DMS53 treated with DMSO at 0.1 percent for 48 hours (cell line): ENCODE measurements around the gene FLG.
A peak's percentile ranks its signal among the peaks of the same experiment; 100 is the strongest.
"Not testable (repeated sequence)": the region's sequence is repeated elsewhere in the genome, so short reads cannot be mapped to it uniquely, and the experiment has no call there.

Experiments
- DNase-seq: peaks from one replicate; lab custom pipeline; 2025; ENCODE audit not compliant: unreplicated experiment; lab: John Stamatoyannopoulos, UW

The FLG gene

DNA sequence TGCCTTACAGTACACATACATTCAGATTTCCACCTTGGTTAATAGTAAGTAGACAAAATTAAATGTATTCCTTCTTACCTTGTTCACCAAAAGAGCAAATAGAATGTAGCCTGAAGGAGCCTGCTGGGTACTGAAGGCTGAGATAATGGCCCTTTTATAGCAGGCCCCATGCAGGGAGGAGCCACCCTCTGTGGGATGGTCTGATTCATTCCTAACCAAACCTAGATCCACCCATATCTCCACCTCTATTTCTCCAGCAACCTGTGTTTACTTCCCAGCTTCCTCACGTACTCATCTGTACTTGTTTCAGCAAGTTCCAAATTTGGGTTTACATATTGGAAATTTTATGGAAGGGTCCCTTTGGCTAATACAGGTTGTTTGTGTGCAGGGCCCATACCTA, at the start of gene FLG:
FLG (minus strand) TSS at position 129 of the 400 bp plus-strand sequence. CDS start 9,783 bp downstream, outside the sequence.
- no peak for DNase-seq

DNA sequence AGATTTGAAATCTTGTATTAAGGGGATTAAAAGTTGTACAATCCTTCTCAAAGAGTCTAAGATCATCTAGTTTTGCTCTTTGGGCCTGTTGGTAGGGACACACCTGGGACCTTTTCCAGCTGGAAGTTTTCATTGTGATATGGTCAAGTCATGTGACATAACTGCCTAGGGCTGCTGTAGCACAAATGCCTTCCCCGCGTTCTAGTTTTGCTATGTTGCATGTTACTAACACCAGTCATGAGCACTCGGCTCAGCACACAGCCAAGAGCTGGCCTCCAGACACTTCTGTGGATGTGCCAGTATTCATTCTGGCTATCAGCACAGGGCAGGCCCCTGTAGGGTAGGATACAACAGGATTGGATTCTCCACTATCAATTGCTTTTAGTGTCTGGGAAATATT, 49.4 kb upstream of the FLG start:
- DNase-seq = no peak

GRCh38 chr1:152372672-152373071, 47.6 kb upstream of the FLG start:
- DNase-seq = no peak

GRCh38 chr1:152367436-152367835, 42.4 kb upstream of the FLG start:
- no peak for DNase-seq

GRCh38 chr1:152359906-152360305, 34.9 kb upstream of the FLG start, which contains the start of gene FLG2:
TSS of gene FLG2 (minus strand) at chr1:152360006. CDS start at chr1:152358884, 1,122 bp downstream.
- DNase-seq = no peak

DNA sequence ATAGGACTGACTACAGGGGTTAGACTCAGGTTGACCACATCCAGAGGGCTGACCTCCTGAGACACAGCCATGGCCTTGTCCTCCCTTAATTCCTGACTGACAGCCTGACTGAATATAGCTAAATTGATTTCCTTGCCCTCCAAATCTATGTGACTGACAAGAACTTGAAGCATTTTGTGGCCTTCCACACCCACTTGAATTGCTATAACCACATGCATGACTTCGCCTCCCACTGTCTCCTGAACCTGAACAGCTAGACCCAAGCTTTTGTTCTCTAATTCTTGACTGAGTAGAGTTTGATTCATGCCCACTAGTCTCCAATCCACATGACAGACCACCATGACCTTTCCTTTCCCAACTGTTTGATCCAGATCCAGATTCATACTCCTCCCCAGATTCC, 31.7 kb upstream of the FLG start:
- no peak for DNase-seq

- no peak for DNase-seq
These were observed 24.6 kb upstream of the FLG start for GRCh38 chr1:152349611-152350010.

DNA sequence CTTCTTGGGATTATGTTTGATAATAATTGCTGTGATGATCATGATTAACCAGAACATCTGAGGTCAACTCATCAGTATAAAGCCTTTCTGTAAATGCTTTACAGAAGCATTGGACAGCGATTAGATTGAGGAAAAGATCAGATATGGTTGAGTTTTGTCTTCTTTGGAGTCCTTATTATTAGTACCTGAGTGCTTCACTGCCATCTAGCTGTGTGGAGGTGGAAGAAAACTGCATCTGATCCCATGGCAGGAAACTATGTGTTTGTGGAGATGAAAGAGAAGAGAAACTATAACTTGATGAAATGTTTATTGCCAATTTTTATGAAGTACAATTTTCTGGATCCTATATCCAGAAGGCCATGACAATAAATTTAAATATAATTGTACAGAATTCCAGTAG, 23.4 kb upstream of the FLG start:
- DNase-seq = no peak

- peak; percentile 62 for DNase-seq
These were observed 22.2 kb upstream of the FLG start for GRCh38 chr1:152347116-152347728.

GRCh38 chr1:152344438-152344837, 19.4 kb upstream of the FLG start:
- no peak for DNase-seq

DNA sequence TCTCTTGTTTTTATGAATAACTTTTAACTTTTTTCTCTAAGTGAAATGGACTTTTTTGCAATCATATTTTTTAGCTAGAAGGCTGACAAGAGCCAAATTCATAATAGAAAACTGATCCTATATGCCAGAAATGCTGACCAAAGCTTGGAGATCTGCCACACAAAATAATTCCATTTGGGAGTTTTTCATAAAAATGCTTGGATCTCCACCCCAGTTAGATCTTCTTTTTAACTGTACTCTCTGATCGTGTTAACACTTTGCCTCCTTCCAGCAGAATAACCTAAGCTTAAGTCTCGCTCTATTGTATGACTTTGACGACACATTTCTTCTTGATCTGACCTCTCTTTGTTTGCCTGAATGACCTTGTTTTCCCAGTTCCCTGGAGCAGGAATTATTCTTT, 18.0 kb upstream of the FLG start:
- no peak for DNase-seq

DNA sequence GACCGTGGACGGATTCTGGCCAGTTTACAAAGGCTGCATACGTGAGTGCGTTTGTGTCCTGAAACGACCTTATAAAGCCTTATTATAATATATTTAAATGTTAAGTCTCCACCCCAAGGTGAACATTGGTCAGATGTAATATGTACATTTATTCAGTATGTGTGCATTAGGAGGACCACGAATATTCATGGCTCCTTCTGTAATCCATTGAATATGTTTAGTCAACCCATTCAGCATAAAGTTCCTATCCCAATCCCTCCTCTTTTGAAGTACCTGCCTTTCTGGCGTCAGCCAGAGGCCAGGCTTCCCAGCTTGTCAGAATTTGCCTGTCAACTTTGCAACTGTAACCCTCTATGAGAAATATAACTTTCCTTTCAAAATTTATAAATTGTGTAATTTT, 10.4 kb upstream of the FLG start:
- DNase-seq = no peak

DNA sequence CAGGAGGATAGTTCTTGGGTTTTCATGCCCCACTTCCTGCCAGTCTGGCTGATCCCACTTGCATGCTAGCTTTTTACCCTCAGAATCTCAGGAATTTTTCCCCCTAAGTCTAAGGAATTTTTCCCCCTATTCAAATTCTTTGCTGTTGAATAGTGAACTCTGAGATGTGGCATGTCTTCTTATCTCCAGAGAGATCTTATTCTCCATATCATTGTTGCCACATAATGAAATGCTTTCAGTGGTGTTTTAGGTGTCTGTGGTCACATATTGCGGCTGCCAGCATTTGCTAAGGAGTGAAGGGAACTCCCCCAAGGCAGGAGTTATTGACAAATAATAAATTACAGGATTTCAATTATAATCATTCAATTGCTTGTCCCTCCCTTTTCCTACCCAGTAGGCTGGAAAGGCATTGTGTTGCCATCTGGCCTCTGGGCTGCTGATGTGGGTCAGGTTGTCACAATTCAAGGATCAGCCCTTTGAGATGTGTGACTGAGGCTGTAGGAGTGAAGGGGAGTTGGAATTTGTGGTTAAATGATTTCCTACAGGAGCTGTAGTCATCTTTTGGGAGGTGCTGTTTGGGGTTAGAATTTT, 3.9 kb upstream of the FLG start:
- no peak for DNase-seq

DNA sequence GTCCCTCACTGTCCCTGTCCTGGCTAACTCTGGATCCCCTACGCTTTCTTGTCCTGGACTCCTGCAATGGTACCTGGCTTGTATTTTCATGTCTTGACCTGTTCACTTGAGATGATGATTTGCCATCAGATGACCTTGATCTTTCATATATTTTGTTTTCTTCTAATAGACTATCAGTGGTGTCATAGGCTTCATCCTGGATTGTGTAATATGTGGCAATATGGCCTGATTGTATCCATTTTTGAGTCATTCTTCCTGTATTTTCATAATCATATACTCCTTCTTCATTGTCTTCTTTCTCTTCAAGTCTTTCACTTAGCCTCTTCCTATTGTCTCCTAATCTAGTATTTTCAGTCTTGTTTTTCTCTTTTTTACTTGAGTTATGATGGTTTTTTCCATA, 11.1 kb downstream of the FLG start:
- DNase-seq = no peak

GRCh38 chr1:152313319-152313801, 11.7 kb downstream of the FLG start:
- no peak for DNase-seq

- DNase-seq = not testable (repeated sequence)
These were observed 12.9 kb downstream of the FLG start for GRCh38 chr1:152312169-152312568.

GRCh38 chr1:152309955-152310354, 15.1 kb downstream of the FLG start:
- no peak for DNase-seq

DNA sequence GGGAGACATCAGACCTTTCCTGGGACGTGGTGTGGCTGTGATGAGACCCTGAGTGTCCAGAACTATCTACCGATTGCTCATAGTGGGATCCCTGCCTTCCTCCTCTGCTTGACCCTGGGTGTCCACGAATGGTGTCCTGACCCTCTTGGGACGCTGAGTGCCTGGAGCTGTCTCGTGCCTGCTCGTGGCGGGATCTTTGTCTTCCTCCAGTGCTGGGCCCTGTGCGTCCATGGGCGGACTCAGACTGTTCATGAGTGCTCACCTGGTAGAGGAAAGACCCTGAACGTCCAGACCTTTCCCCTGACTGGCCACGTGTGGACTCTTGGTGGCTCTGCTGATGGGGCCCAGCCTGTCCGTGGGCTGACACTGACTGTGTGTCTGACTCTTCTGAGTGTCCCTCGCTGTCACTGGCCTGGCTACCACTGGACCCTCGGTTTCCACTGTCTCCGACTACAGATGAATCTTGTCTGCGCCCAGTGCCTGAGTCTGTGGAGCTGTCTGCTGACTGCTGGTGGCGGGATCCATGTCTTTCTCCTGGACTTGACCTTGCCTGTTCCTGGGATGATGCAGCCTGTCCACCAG, 15.6 kb downstream of the FLG start:
- DNase-seq = not testable (repeated sequence)

DNA sequence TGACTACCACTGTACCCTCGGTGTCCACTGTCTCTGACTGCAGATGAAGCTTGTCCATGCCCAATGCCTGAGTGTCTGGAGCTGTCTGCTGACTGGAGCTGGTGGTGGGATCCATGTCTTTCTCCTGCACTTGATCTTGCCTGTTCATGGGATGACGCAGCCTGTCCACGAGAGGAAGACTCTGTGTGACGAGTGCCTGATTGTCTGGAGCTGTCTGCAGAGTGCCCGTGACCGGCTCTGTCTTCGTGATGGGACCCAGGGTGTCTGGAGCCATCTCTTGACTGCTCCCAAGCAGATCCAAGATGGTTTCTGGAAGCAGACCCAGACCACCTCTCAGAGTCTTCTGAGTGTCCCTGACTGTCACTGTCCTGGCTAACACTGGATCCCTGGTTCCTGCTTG, 16.3 kb downstream of the FLG start:
- DNase-seq = not testable (repeated sequence)

- not testable (repeated sequence) for DNase-seq
These were observed 17.1 kb downstream of the FLG start for GRCh38 chr1:152307970-152308369.

GRCh38 chr1:152306123-152306522, 18.9 kb downstream of the FLG start:
- not testable (repeated sequence) for DNase-seq

- not testable (repeated sequence) for DNase-seq
These were observed 20.3 kb downstream of the FLG start for GRCh38 chr1:152304773-152305172.
